Lung (tissue), 12 donors: ENCODE data around the gene ZXDA. TPM values are rescaled to one million over a fixed set of nuclear protein-coding genes. Genes with fewer than 3 reads are reported as not detected.

Experiments
- ATAC-seq: fragments of 200-7000 bp; cut with Tn5 transposase; one replicate; pipeline ENCODE4 v1.9.1; 2020; ENCODE audit warnings: moderate number of reproducible peaks; ENCODE audit not compliant: insufficient read depth, low FRiP score
- DNase-seq, 3 donors: peaks; one replicate each; pipeline ENCODE4 v3.0.0-alpha.2; 2013 to 2017
- H3K27ac ChIP-seq, 2 donors: one replicate each; pipeline ENCODE4 v1.5.1; 2013; ENCODE audit warnings: mild to moderate bottlenecking in 2 of 2, moderate library complexity in 2 of 2, control low read depth in 1 of 2, inconsistent platforms in 1 of 2, low read depth in 1 of 2, low read length in 1 of 2
- H3K27me3 ChIP-seq, 3 donors: one replicate each; pipeline ENCODE4 v1.5.1; 2013; ENCODE audit warnings: low read length in 2 of 3; ENCODE audit not compliant: control insufficient read depth in 3 of 3, insufficient read depth in 3 of 3
- H3K36me3 ChIP-seq, 4 donors: one replicate each; pipeline ENCODE4 v1.5.1; 2013; ENCODE audit warnings: low read length in 4 of 4, mild to moderate bottlenecking in 1 of 4, moderate library complexity in 1 of 4; ENCODE audit not compliant: control insufficient read depth in 4 of 4, insufficient read depth in 4 of 4
- H3K4me1 ChIP-seq, 5 donors: one replicate each; pipeline ENCODE4 v1.5.1; 2013; ENCODE audit warnings: low read length in 5 of 5, mild to moderate bottlenecking in 2 of 5, moderate library complexity in 1 of 5; ENCODE audit not compliant: control insufficient read depth in 5 of 5, insufficient read depth in 5 of 5
- H3K4me3 ChIP-seq: one replicate; pipeline ENCODE4 v1.5.1; 2013; ENCODE audit warnings: mild to moderate bottlenecking, control low read depth, moderate library complexity
- H3K9ac ChIP-seq, 2 donors: one replicate each; pipeline ENCODE4 v1.5.1; 2013; ENCODE audit warnings: low read length in 2 of 2, control low read depth in 1 of 2; ENCODE audit not compliant: insufficient read depth in 1 of 2
- H3K9me3 ChIP-seq, 4 donors: one replicate each; pipeline ENCODE4 v1.5.1; 2013; ENCODE audit warnings: low read length in 3 of 4, mild to moderate bottlenecking in 1 of 4, moderate library complexity in 1 of 4; ENCODE audit not compliant: control insufficient read depth in 4 of 4, insufficient read depth in 3 of 4
- CTCF ChIP-seq: IDR thresholded peaks from 2 replicates; pipeline ENCODE4 v1.5.1; 2012; ENCODE audit warnings: mild to moderate bottlenecking; ENCODE audit errors: control extremely low read depth, extremely low read depth
- WGBS, 2 donors: extraction: QIAGEN DNeasy Blood & Tissue Kit; methylation state at CpG; one replicate each; pipeline ENCODE4 v1.1.7; 2013; 5-methylcytosine and 5-hydroxymethylcytosine counted together
- polyA plus RNA-seq, 2 donors: library from polyadenylated mRNA; stranded (reverse); fragments of 200-250 nt; gene quantifications; one replicate each; pipeline ENCODE4 v1.2.1, GENCODE V29; 2013
- total RNA-seq, 2 donors: library from RNA; depleted of rRNA in 1 of 2; stranded (reverse); fragments of >200 nt in 1 of 2; gene quantifications; one replicate each; pipeline ENCODE4 v1.2.1, GENCODE V29; 2014 to 2021
- donor health status: control.
- donor health status: control.
- donor health status: Bipolar disorder and iron deficiency.
- donor health status: healthy.
- donor health status: DM: yes; HTN: yes; CAD: no.

The ZXDA gene
- total and polyA plus RNA-seq, 4 donors: 0.47 to 10.2 (median 3.5) TPM

GRCh38 chrX:57902633-57903032 is 7.6 kb downstream of the ZXDA start:
- Histone ChIP-seq H3K36me3 (no peaks in the 10 kb centered on the region), H3K27ac (no peak overlapping the region), H3K27me3 (no peaks in the 10 kb centered on the region), H3K4me1 (peaks cover 0 to 9% (median 2%) of the 10 kb centered on the region in 5 donors), H3K4me3 (no peak overlapping the region), H3K9ac (no peak overlapping the region), H3K9me3 (no peaks in the 10 kb centered on the region)
- no peak for DNase-seq
- 76 to 93% methylated on average over 2 of the region's 2 CpGs for WGBS, 2 donors
- no peak for ATAC-seq
- no peak for TF ChIP-seq CTCF

GRCh38 chrX:57901466-57901865 is 8.8 kb downstream of the ZXDA start:
- 55 to 88% methylated on average over 1 of the region's 1 CpG for WGBS, 2 donors
- H3K4me1 ChIP-seq: peaks cover 0 to 5% (median 2%) of the 10 kb centered on the region in 5 donors
- no peaks in the 10 kb centered on the region for H3K9me3 ChIP-seq
- DNase-seq: peak in 1 of 3 donors; percentile 0
- no peak overlapping the region for H3K27ac ChIP-seq
- no peak overlapping the region for H3K9ac ChIP-seq
- no peak for TF ChIP-seq CTCF
- no peak for ATAC-seq
- no peaks in the 10 kb centered on the region for H3K27me3 ChIP-seq
- H3K4me3 ChIP-seq: no peak overlapping the region
- H3K36me3 ChIP-seq: no peaks in the 10 kb centered on the region

GRCh38 chrX:57900975-57901374 is 9.3 kb downstream of the ZXDA start:
- DNase-seq (peak in 2 of 3 donors; percentile 74 to 80), ATAC-seq (no peak)
- no peaks in the 10 kb centered on the region for H3K36me3 ChIP-seq
- 44 to 49% methylated on average over 4 of the region's 4 CpGs for WGBS, 2 donors
- H3K4me3 ChIP-seq: no peak overlapping the region
- no peak overlapping the region for H3K9ac ChIP-seq
- no peak for TF ChIP-seq CTCF
- no peaks in the 10 kb centered on the region for H3K27me3 ChIP-seq
- H3K4me1 ChIP-seq: peaks cover 0 to 5% (median 2%) of the 10 kb centered on the region in 5 donors
- no peak overlapping the region for H3K27ac ChIP-seq
- H3K9me3 ChIP-seq: no peaks in the 10 kb centered on the region

- Histone ChIP-seq H3K9ac (no peak overlapping the region), H3K36me3 (no peaks in the 10 kb centered on the region), H3K27ac (no peak overlapping the region), H3K4me3 (no peak overlapping the region), H3K9me3 (no peaks in the 10 kb centered on the region), H3K27me3 (no peaks in the 10 kb centered on the region), H3K4me1 (peaks cover 0 to 5% (median 2%) of the 10 kb centered on the region in 5 donors)
- no peak for TF ChIP-seq CTCF
- DNase-seq (peak in 2 of 3 donors; percentile 80 to 85), ATAC-seq (no peak)
Measured at GRCh38 chrX:57899906-57900305, 10.4 kb downstream of the ZXDA start.
